ENCODE measurements around the gene WDR64. TPM values are rescaled to one million over a fixed set of nuclear protein-coding genes. Genes with fewer than 3 reads are reported as not detected.

The WDR64 gene
- 1.7 TPM for total RNA-seq (ENCODE audit: insufficient read depth, low replicate concordance)

DNA sequence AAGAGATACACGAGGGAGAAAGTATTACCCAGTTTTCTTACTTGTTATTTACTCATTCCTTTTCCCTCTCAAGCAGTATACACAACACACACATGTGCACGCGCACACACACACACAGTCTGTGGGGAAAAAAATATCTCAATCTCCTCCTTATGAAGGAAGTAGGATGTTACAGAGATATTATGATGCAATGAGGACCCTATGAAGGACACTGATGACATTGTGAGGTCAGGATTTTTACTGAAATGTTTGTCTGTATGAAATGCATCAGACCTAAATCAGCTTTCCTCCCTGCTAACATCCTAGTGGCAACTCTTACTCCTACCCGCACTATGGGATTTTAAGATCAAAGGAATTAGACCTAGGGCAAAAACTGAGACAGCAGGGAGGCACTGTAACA lies at the start of gene WDR64:
Gene WDR64, plus strand, starts transcription at position 270 of the 400 bp plus-strand sequence. CDS start 204 bp downstream, outside the sequence.
- DNase-seq (ENCODE audit: low spot score): no peak

DNA sequence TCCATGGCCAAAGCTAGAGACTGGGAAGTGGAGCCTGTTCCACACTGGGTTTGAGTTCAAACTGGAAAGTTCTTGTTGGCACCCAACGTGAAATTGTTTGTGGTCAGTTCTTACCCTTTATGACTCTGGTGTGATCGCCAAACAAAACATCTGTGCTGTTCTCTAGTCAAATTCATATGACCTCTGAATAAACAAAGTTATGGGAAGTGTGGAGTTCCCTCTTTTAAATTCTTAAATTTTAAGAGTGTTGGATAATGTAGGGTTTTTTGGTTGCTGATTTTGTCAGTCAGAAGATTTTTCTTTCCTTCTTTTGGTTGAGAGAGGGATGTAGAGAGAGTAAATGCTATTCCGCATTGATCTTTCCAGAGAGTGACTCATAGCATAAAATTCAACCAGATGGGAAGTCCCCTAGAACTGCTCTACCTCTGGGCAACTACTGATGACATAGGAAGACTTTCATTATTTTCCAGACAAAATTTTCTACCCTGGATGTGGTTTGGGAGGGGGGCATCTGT lies 48.3 kb upstream of the WDR64 start:
- no peak for DNase-seq (ENCODE audit: low spot score)

DNA sequence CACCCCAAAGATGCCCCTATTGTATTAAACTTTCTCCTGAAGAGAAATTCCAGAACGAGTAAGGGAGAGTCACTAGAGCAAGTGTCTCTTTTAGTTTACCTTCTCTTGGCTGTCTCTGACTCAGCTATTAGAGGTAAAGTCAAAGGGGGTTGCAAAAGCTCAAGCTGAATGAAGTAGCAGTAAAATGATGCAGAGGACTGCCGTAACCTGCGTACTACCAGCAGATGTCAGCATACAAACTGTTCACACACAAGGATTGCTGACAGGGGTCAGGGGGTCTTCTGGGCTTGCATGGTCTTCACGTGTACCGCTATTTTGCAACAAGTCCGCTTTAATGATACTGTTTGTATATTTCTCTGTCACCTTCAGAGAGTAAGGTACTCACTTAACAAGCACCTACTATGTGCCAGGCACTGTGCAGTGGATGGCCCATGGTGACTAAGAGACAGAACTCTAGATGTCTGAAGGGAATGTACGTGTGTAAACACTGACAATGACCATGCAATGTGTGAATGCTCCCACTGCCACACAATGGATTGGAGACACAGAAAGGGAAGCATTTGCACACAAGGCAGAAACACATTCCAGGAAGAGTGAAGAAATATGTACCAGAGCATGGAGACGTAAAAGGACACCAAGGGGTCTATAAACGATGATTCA lies 46.8 kb upstream of the WDR64 start:
- DNase-seq (ENCODE audit: low spot score): no peak

DNA sequence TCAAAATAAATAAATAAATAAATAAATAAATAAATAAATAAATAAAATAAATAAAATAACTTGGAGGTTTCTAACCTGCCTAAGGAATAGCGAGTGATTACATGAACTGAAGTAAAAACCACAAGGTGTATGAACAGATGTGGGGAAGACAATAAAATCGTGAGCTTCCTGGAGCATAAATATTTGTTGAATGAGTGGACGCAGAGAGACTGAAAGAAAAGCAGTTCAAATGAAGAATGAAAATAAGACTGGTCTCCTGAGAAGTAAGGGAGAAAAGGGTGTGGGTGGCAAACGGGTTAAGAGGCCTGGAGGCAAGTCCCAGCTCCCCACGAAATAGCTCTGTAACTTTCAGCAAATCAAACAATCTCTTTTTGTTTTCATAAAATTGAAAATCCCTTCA lies 45.5 kb upstream of the WDR64 start:
- no peak for DNase-seq (ENCODE audit: low spot score)

DNA sequence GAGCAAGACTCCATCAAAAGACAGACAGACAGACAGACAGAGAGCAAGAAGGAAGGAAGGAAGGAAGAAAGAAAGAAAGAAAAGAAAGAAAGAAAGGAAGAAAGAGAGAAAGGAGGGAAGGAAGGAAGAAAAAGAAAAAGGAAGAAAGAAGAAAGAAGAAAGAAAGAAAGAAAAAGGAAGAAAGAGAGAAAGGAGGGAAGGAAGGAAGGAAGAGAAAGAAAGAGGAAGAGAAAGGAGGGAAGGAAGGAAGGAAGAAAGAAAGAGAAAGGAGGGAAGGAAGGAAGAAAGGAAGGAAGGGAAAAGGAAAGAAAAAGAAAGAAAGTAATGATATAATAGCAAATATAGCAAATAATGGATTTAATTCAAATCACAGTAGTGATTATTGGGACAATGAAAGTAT lies 44.6 kb upstream of the WDR64 start:
- DNase-seq (ENCODE audit: low spot score): no peak

DNA sequence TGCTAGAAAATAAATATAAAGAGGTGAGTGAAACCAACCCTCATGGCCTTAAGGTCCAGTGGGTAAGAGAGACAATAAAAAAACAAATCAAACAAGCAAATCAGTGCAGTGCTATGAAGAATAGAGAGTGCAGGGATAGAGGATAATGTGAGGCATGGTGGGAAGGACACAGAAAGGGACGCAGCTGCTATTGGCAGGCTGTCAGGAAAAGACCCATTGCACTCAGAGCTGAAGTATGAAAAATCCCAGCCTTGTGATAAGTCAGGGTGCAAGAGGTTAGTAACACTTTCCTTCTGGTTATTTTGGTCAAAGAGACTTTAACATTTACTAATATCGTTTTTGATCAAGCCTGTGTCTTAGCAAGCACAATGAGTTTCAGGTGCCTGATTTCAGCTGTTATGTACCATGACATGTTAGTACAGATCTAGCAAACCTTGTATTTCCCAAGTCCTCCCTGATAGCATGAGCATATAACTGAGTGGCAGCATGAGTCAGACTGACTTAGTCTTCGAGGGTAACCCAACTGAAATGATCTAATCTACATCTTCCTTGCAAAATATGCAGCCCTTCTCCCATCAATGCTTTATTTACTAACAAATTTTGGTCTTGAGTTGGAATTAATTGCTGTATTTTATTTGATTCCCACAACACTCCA lies 43.6 kb upstream of the WDR64 start:
- DNase-seq (ENCODE audit: low spot score): no peak

DNA sequence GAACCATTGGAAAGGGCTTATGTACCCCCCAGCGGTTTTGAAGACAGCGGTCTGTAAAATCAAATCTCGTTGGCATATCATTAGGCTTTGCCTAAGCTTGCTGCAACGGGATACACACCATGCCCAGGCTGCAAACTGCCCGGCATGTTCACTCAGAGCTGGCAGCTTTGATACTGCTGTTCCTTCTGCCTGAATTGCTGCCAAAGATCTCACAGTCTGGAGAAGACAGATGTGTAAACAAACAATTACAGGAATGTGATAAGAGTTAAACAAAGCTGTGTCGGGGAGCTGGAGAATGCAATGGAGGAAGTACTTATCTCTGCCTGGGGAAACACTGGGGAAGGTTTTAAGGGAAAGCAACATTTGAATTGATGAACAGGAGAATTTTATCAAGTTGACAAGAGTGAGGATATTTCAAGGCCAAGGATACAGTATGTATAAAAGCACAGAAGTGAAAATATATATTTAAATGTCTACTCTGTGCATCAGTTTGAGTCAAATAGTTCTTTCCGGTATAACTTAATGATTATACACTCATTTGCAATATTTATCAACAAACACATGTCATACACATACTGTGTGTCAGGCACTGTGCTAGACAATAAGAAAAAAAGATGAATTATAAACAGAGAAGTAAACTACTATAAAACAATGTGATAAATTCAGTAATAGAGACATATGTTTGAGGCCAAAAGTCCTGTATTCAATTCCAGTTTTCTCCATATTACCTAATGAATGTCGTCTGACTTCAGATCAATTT lies 41.8 kb upstream of the WDR64 start:
- DNase-seq (ENCODE audit: low spot score): no peak

DNA sequence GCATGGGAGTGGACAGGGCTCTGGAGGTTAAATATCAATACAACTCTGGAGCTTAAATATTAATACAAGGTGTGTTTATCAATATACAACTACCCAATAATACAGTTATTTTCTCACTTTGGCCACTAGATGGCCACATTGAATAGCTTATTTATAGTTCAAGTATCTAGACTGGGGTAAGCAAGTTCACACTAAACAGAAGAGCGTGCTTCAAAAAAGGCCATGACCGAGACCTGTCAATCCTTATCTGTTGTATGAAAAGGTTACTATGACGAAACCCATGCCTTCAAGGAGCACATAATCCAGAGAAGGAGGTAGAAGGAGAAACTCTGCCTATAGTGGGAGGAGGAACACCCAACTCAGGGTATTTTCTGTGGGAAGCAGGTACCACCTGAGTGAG lies 41.0 kb upstream of the WDR64 start:
- peak; percentile 68 for DNase-seq (ENCODE audit: low spot score)

DNA sequence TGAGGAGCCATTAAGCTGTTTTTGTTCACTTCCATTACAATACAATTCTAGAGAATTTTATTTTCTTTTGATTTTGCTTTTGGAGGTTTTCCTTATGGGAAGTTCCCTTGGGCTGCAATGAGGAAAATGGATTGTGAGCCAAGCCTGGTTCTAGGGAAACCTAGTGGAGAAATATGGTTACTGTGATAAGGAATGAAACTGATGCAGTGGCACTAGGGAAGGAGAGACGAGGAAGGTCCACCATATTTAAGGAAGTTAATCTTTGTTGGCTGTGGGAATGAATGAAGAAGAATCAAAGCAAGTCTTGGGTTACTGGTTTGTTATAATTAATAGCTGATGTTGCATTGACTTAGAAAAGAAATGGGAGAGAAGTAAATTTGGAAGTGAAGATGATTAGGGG lies 40.3 kb upstream of the WDR64 start:
- no peak for DNase-seq (ENCODE audit: low spot score)

DNA sequence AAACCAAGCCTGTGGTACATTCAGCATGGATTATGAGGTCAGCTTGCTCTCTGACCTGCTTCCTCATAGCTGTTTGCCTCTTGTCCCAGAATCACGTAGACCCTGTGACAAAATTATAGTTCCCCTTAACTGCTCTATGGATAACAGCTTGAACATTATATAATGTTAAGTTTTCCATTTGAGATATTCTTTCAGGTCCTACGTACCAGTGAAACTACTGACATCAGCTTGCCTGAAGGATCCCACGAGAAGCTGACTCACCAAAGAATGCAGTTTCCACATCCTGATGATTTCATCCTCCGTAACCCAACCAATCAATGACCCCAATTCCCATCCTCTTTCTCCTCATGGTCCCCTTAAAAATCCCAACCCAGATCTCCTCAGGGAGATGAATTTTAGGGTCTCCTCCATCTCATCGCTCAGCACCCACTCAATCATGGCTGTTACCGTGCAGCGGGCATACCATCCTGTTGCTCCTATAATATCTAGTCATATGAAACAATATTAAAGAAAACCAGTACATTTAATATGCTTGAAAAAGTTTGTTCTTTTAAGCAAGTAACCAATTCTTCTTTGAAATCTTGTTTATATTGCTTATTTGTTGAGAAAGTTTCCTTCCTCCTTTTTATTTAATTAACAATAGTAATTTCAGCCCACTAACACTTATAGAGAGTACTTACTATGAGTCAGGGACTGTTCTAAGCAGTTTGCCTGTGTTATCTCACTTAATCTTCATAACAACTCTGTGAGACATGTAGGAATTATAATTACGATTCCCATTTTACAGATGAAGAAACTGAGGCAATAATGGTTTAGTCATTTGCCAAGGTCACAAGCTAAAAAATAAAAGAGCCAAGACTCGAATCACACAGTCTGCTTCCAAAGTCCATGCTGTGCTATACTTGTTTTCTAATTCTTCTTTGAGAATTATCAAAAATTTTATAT lies 39.3 kb upstream of the WDR64 start:
- no peak for DNase-seq (ENCODE audit: low spot score)

DNA sequence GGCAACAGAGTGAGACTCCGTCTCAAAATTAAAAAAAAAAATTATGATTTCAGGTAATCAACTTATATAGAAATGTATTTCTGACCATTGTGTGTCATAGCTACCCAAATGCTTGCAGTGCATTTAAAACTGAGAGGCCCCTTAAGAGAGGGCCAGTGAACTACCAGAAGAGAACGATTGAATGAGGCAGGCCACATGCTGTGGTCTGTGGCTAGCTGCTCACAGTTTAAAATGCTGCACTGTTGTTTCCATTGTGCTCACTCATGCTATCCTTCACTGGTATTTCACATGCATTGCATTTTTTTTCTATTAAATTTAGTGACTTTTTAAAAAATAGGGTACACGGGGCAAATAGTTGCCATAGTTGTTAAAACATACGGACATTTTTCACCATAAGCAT lies 37.9 kb upstream of the WDR64 start:
- DNase-seq (ENCODE audit: low spot score): no peak

DNA sequence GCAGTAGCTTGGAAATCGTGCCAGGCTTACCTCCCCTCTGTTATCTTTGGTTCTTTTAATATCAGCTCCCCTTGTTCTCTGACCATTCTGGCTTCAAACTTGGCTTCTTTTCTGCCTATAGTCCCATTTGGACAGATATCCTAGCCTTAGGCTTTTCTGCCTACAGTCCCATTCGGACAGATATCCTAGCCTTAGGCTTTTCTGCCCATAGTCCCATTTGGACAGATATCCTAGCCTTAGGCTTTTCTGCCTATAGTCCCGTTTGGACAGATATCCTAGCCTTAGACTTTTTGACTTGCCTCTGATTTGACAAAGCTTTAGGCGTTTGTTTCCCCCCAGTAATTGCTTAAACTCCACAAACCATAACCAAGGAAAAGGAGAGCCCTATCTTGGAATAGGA lies 37.5 kb upstream of the WDR64 start:
- no peak for DNase-seq (ENCODE audit: low spot score)

DNA sequence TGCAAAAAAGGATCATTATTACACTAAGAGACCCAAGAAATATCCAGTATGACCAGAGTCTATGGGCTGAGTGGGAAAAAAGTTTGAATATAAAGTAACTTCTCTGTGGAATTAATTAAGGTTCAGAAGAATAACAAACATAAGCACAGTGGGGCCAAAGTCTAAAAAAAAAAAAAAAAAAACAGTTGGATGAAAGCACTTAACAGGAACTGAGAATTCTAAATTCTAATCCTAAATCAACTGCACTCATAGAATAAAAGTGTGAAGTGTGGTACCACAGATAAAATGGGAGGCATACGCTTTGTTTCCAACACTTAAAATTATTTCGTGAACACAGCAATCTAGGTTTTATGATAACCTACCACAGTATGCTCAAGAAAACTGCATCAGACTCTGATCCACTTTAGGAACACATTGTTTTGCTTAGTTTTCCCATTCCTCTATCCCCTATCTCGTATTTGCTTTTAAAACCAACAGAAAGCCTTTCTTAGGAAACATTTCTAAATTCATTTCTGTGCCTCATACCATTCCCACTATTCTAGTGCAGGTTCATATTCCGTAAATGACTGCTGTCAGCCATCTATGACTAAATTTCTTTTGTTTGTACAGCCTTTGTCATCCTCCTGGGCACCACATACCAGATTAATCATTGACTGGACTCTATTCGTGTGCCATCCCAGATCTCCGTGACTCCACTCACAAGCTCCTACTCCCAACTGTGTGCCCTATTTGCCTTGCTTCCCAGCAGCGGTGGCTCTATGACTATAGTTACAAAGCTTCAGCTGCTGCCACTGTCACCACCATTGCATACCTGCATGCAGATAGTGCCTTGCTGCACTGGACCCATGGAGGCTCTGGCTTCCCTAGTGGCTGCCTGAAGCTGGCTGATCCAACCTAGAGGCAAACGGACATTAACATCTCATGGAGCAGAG lies 36.8 kb upstream of the WDR64 start:
- no peak for DNase-seq (ENCODE audit: low spot score)

DNA sequence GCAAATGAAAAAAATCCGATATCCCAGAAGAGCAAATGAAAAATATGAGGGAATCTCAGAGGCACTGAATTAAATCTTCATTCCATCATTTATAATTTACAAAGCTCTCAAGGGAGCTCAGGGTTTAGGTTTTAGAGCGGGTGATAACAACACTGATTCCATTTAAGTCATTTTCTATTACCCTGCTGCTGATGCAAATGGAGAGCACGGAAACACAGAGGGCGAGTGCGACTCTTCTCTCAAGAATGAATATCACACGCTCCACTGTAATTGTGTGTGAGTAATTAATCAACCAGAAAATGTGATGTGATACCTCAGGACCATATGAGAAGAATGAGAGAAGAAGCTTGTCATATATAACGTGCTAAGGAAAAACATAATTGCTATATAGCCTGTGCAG lies 34.7 kb upstream of the WDR64 start:
- no peak for DNase-seq (ENCODE audit: low spot score)

DNA sequence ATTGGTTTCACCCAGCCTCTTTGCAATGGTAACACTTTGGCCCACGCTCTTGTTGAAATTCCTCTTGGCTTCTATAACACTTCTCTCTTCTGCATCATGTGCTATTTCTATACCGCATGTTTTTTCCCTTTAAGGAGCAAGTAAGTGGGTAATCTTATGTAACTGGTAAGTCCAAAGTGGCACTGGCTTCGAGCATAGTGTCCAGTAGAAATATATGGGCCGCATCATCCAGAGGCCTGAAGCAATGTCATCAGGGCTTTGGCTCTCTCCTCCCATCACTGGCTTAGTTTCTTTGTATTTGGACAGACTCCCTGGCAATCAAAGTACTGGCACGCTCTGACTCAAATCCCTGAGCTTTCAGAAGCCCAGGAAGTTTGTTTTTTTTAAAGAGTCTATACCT lies 29.4 kb upstream of the WDR64 start:
- DNase-seq (ENCODE audit: low spot score): no peak

DNA sequence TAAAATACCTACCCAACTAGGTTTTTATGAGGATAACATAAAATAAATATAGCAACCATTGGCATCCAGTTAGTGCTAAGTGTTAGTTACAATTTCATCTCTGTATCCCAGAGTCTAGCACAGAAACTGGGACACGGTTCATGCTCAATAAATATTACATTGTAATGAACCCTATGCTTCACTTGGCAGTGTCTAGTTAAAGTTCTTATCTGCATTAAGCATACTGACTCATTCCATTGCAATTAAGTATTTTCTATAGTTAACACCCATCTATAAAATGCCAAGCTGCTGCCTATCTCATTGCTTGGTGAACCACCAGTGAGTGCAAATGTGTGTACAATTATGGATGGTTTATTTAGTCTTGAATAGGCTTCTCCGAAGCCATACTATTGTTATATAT lies 27.1 kb upstream of the WDR64 start:
- DNase-seq (ENCODE audit: low spot score): no peak

DNA sequence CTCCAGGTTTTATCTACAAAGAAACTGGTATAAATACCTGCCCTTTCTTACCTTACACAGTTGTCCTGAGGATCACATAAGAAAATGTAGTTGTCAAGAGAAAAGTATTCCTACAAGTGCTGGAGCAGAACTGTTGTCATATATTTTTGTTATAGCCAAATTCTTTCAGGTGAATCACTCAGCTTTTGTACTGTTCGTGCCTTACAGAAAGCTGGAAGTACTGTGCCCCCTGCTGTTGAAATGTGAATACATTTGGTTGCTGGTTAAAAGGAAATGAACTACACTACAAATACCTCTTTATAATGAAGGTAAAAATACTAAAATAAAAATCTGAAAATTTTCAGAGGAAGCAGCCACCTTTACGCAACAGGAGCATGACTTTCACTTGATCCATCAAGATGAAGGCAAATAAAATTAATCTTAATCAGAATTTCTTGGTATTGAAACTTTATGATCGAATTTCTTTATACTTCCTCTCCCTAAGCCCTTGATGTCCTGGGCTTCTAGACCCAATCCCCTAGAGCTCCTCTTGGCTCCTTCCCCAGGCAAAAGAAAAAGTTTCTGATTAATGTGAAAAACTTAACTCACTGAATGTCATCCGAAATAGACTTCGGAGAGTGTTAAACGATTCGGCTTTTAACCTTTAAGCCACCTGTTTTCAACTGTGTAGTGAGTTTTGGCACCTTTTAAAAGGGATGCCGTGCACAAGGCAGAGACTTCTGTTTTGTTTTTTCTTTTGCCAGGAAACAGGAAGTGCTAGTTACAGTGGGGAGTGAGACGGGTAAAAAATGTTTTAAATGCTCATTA lies 24.4 kb upstream of the WDR64 start:
- peak; percentile 68 for DNase-seq (ENCODE audit: low spot score)

DNA sequence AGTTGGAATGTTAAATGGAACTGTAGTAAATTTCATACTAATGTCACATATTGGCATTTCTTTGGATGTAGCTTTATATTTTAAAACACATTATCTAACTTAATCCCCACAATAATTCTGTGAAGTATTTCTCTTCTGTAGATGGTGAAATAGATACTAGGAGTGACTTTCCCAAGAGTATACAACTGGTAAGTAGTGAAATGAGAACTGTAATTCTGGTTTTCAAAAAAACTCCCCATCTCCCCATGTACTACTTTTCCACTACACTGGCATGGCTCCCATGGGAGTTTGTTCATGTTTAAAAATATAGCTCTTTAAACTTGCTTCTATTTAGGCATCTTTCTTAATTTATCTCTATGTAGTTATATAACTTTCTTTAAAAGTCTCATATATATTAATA lies 22.1 kb upstream of the WDR64 start:
- DNase-seq (ENCODE audit: low spot score): no peak

DNA sequence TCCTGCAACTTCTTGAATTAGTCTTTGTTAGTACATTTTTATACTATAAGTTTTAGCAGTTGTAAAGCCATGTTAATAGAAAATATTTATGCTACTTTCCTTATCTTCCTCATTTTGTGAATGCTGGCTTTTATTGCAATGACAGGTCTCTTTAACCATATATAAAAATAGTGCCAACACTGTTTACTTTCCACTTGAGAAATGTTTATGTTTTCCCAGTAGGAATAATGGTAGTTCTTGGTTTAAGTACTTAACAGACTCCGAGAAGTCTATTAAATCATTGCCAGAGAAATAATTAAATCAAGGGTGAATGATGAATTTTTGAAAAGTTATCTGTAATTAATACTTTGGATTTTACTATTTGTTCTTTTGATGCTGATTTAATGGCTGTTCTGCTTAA lies 21.6 kb upstream of the WDR64 start:
- DNase-seq (ENCODE audit: low spot score): no peak

DNA sequence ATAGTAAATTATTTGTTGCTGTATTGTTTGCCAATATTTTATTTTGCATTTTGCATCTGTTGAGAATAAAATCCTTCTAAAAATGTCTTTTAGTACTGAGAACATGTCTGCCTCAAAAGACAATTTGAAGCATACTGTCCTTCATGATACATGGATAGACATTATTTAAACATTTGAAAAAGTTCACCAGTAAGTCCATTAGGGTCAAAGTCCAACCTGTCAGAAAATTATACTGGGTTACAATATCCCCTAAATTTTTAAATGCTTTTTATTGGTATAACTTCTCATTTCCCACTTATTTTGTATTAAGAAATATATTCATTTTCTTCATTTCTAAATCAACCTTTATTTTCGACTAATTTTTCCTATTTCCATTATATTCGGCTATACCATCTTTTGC lies 21.2 kb upstream of the WDR64 start:
- DNase-seq (ENCODE audit: low spot score): no peak
